GM23338 (cell line): ENCODE results near the gene DST. TPM values are rescaled to one million over a fixed set of nuclear protein-coding genes. Genes with fewer than 3 reads are reported as not detected.
A peak's percentile ranks its signal among the peaks of the same experiment; 100 is the strongest.
"Not testable (repeated sequence)": the region's sequence is repeated elsewhere in the genome, so short reads cannot be mapped to it uniquely, and the experiment has no call there.

Experiments
- ATAC-seq: fragments of 200-7000 bp; cut with Tn5 transposase; 3 replicates; pipeline ENCODE4 v1.9.1; 2020
- DNase-seq: peaks from one replicate; pipeline ENCODE4 v3.0.0-alpha.2; 2015; ENCODE audit warnings: low spot score
- H2AFZ ChIP-seq: fragments of 200-600 bp; sonication (generic); 2 replicates; pipeline ENCODE4 v1.8.0; 2016; ENCODE audit warnings: antibody characterized with exemption, mild to moderate bottlenecking, moderate library complexity
- H3F3A ChIP-seq: fragments of 200-600 bp; sonication (generic); replicated peaks from 2 replicates; pipeline ENCODE4 v1.8.0; 2017; ENCODE audit warnings: antibody characterized with exemption, mixed run types, low read depth
- H3K27ac ChIP-seq: fragments of 200-600 bp; sonication (generic); 2 replicates; pipeline ENCODE4 v1.6.1; 2016; ENCODE audit warnings: low read depth
- H3K27me3 ChIP-seq: fragments of 200-600 bp; sonication (generic); 2 replicates; pipeline ENCODE4 v1.8.0; 2016; ENCODE audit warnings: mild to moderate bottlenecking, mixed run types, moderate library complexity; ENCODE audit not compliant: insufficient read depth
- H3K36me3 ChIP-seq: fragments of 200-600 bp; sonication (generic); 2 replicates; pipeline ENCODE4 v1.8.0; 2016; ENCODE audit warnings: mild to moderate bottlenecking; ENCODE audit not compliant: insufficient read depth
- H3K4me1 ChIP-seq: fragments of 200-600 bp; sonication (generic); 2 replicates; pipeline ENCODE4 v1.8.0; 2016; ENCODE audit warnings: mild to moderate bottlenecking, moderate library complexity; ENCODE audit not compliant: insufficient read depth
- H3K4me2 ChIP-seq: fragments of 200-600 bp; sonication (generic); 2 replicates; pipeline ENCODE4 v1.7.1; 2017; ENCODE audit warnings: mixed run types
- H3K4me3 ChIP-seq: fragments of 200-600 bp; sonication (generic); 2 replicates; pipeline ENCODE4 v1.6.1; 2016; ENCODE audit warnings: mixed run types
- H3K79me2 ChIP-seq: fragments of 200-600 bp; sonication (generic); replicated peaks from 2 replicates; pipeline ENCODE4 v1.8.0; 2017; ENCODE audit warnings: mild to moderate bottlenecking; ENCODE audit not compliant: insufficient read depth
- H3K9me2 ChIP-seq: fragments of 200-600 bp; sonication (generic); 2 replicates; pipeline ENCODE4 v1.8.0; 2017; ENCODE audit not compliant: insufficient read depth
- H4K20me1 ChIP-seq: fragments of 200-600 bp; sonication (generic); replicated peaks from 2 replicates; pipeline ENCODE4 v1.8.0; 2017; ENCODE audit warnings: mild to moderate bottlenecking; ENCODE audit not compliant: insufficient read depth
- H3K27ac Mint-ChIP-seq: 2 replicates; pipeline ENCODE4 v1.8.0; 2020; ENCODE audit warnings: inconsistent platforms, mild to moderate bottlenecking, moderate library complexity, mixed read lengths
- H3K27me3 Mint-ChIP-seq: 3 replicates; pipeline ENCODE4 v1.8.0; 2022; ENCODE audit warnings: low read depth, mild to moderate bottlenecking, moderate library complexity, mixed read lengths, inconsistent platforms; ENCODE audit not compliant: insufficient read depth, poor library complexity
- H3K36me3 Mint-ChIP-seq: 3 replicates; pipeline ENCODE4 v1.8.0; 2021; ENCODE audit warnings: low read depth, mild to moderate bottlenecking, inconsistent platforms, moderate library complexity, mixed read lengths
- H3K4me1 Mint-ChIP-seq: 3 replicates; pipeline ENCODE4 v1.8.0; 2020; ENCODE audit warnings: mild to moderate bottlenecking, inconsistent platforms, mixed read lengths
- H3K4me3 Mint-ChIP-seq: 3 replicates; pipeline ENCODE4 v1.8.0; 2021; ENCODE audit warnings: moderate library complexity, mild to moderate bottlenecking, inconsistent platforms, mixed read lengths
- H3K9me3 Mint-ChIP-seq: 3 replicates; pipeline ENCODE4 v1.8.0; 2020; ENCODE audit warnings: moderate library complexity, mild to moderate bottlenecking, inconsistent platforms, mixed read lengths
- CREB1 ChIP-seq: fragments of 250-450 bp; sonication (Bioruptor Pico); IDR thresholded peaks from 2 replicates; pipeline ENCODE4 v1.5.0; 2020; ENCODE audit warnings: low read depth, mild to moderate bottlenecking, moderate library complexity
- EZH2 ChIP-seq: fragments of 200-600 bp; sonication (generic); IDR thresholded peaks from one replicate; pipeline ENCODE4 v1.8.0; 2017; ENCODE audit warnings: antibody characterized with exemption, mild to moderate bottlenecking, low read depth; ENCODE audit not compliant: unreplicated experiment
- EZH2phosphoT487 ChIP-seq: fragments of 200-600 bp; sonication (generic); IDR thresholded peaks from one replicate; pipeline ENCODE4 v1.8.1; 2018; ENCODE audit warnings: antibody characterized with exemption; ENCODE audit not compliant: unreplicated experiment
- JUNB ChIP-seq: IDR thresholded peaks from one replicate; pipeline ENCODE4 v1.6.1; 2016; ENCODE audit warnings: antibody characterized with exemption; ENCODE audit not compliant: unreplicated experiment
- NANOG ChIP-seq: IDR thresholded peaks from 2 replicates; pipeline ENCODE4 v1.6.1; 2016; ENCODE audit warnings: antibody characterized with exemption, borderline replicate concordance
- STAT1 ChIP-seq: IDR thresholded peaks from one replicate; pipeline ENCODE4 v1.6.1; 2016; ENCODE audit warnings: antibody characterized with exemption; ENCODE audit not compliant: unreplicated experiment
- ZNF114 ChIP-seq: fragments of 250-450 bp; sonication (Bioruptor Pico); IDR thresholded peaks from 2 replicates; pipeline ENCODE4 v1.5.0; 2020; ENCODE audit warnings: mild to moderate bottlenecking, moderate library complexity
- ZNF331 ChIP-seq: fragments of 250-450 bp; sonication (Bioruptor Pico); IDR thresholded peaks from 2 replicates; pipeline ENCODE4 v1.5.0; 2020; ENCODE audit warnings: low read depth, mild to moderate bottlenecking, moderate library complexity
- polyA plus RNA-seq: library from polyadenylated mRNA; unstranded; fragments of >200 nt; fragmentation: Nextera tagmentation; extraction: Ambion mirVana; gene quantifications from 2 replicates; pipeline ENCODE4 v1.2.1, GENCODE V29; 2016
- total RNA-seq: library from RNA; depleted of rRNA; stranded (reverse); fragments of >200 nt; shearing (Covaris generic); gene quantifications from 2 replicates; pipeline ENCODE4 v1.2.3, GENCODE V29; 2014
- TF ChIP-seq, protein P1 (sequence below): IDR thresholded peaks from one replicate; pipeline ENCODE4 v1.6.1; 2018; ENCODE audit warnings: antibody characterized with exemption; ENCODE audit not compliant: unreplicated experiment
- TF ChIP-seq, protein P2 (sequence below), 2 experiments: fragments of 200-600 bp in 1 of 2; sonication (generic) in 1 of 2; conservative IDR thresholded peaks; 2 replicates each; pipeline versions ENCODE4 v1.5.1 to v1.6.1; 2016 to 2017; ENCODE audit warnings: antibody characterized with exemption in 2 of 2, low read depth in 2 of 2, mild to moderate bottlenecking in 2 of 2, moderate library complexity in 1 of 2
- TF ChIP-seq, protein P3 (sequence below): IDR thresholded peaks from 2 replicates; pipeline ENCODE4 v1.6.1; 2016; ENCODE audit warnings: antibody characterized with exemption

Gene DST
- total and polyA plus RNA-seq, 2 experiments from 2014 or later: 88.7 to 188 TPM

DNA sequence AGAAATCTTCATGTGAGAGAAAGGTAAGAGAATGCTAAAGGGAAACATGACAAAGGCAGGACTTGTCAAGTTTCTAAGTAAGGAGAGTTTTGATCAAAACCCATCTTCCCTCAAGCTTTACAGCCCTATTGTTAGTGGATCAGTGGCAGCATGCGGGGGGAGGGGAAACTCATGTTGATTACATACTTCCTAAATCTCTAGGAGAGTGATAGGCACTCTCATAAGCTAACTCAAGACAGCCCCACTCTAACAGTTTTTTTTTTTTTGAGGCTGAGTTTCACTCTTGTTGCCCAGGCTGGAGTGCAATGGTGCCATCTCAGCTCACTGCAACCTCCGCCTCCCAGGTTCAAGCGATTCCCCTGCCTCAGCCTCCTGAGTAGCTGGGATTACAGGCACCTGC, 18.6 kb upstream of the DST start:
- H3K27me3 Mint-ChIP-seq, H3K36me3 Mint-ChIP-seq, H3K27me3 ChIP-seq, H3K4me3 ChIP-seq, H3F3A ChIP-seq, H3K9me3 Mint-ChIP-seq, H4K20me1 ChIP-seq, H2AFZ ChIP-seq, H3K36me3 ChIP-seq, H3K9me2 ChIP-seq: not testable (repeated sequence)
- ATAC-seq: peak; percentile 75
- H3K4me2 ChIP-seq: peak overlapping the region; percentile 42
- peak overlapping the region; percentile 16; the same call in 1 of the 2 replicates for H3K27ac ChIP-seq
- Mint-ChIP-seq H3K27ac (peak overlapping the region; percentile 28; the same call in 1 of the 2 replicates), H3K4me3 (peak overlapping the region; percentile 2; the same call in 1 of the 3 replicates), H3K4me1 (peaks cover 38% of the 10 kb centered on the region)
- H3K4me1 ChIP-seq: peaks cover 28% of the 10 kb centered on the region
- peak; percentile 67 for DNase-seq
- H3K79me2 ChIP-seq: peaks cover 34% of the 10 kb centered on the region

DNA sequence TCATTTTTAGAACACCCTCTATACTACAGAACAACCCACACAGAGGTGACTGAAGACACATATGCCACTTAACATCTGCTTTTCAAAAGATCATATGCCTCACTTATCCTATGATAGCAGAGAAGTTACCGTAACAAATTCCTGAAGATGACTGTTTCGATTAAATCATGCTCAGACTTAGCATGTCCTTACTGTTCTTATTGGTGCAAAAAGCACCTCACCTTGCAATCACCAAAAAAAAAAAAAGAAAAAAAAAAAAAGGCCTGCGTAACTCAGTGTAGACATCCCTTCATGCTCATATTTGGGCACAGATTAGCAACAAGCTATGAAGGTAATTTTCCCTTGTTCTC, 17.7 kb upstream of the DST start:
- Histone ChIP-seq H3K9me2 (no peaks in the 10 kb centered on the region), H3K27me3 (no peaks in the 10 kb centered on the region), H3K4me1 (peaks cover 28% of the 10 kb centered on the region), H3K79me2 (peaks cover 38% of the 10 kb centered on the region), H3K4me3 (no peak overlapping the region), H2AFZ (no peak overlapping the region), H3K36me3 (no peaks in the 10 kb centered on the region), H3K27ac (peak overlapping the region; percentile 43; the same call in 1 of the 2 replicates), H4K20me1 (0 out of 2 replicates have a peak, but pooled peaks cover 7% of the 10 kb centered on the region), H3K4me2 (no peak overlapping the region), H3F3A (no peaks in the 10 kb centered on the region)
- Mint-ChIP-seq H3K27me3 (peaks cover 1% of the 10 kb centered on the region), H3K4me1 (peaks cover 38% of the 10 kb centered on the region), H3K9me3 (no peaks in the 10 kb centered on the region; the same call in 2 of the 3 replicates), H3K4me3 (no peak overlapping the region), H3K27ac (peak overlapping the region; percentile 72), H3K36me3 (no peaks in the 10 kb centered on the region)
- DNase-seq: no peak
- no peak for ATAC-seq
- TF ChIP-seq, protein P1, sequence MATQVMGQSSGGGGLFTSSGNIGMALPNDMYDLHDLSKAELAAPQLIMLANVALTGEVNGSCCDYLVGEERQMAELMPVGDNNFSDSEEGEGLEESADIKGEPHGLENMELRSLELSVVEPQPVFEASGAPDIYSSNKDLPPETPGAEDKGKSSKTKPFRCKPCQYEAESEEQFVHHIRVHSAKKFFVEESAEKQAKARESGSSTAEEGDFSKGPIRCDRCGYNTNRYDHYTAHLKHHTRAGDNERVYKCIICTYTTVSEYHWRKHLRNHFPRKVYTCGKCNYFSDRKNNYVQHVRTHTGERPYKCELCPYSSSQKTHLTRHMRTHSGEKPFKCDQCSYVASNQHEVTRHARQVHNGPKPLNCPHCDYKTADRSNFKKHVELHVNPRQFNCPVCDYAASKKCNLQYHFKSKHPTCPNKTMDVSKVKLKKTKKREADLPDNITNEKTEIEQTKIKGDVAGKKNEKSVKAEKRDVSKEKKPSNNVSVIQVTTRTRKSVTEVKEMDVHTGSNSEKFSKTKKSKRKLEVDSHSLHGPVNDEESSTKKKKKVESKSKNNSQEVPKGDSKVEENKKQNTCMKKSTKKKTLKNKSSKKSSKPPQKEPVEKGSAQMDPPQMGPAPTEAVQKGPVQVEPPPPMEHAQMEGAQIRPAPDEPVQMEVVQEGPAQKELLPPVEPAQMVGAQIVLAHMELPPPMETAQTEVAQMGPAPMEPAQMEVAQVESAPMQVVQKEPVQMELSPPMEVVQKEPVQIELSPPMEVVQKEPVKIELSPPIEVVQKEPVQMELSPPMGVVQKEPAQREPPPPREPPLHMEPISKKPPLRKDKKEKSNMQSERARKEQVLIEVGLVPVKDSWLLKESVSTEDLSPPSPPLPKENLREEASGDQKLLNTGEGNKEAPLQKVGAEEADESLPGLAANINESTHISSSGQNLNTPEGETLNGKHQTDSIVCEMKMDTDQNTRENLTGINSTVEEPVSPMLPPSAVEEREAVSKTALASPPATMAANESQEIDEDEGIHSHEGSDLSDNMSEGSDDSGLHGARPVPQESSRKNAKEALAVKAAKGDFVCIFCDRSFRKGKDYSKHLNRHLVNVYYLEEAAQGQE: no peak
- no peak for TF ChIP-seq ZNF331 (CRISPR knock-in tag)
- TF ChIP-seq CREB1: no peak
- TF ChIP-seq EZH2phosphoT487: no peak
- TF ChIP-seq JUNB: no peak
- TF ChIP-seq, protein P2, sequence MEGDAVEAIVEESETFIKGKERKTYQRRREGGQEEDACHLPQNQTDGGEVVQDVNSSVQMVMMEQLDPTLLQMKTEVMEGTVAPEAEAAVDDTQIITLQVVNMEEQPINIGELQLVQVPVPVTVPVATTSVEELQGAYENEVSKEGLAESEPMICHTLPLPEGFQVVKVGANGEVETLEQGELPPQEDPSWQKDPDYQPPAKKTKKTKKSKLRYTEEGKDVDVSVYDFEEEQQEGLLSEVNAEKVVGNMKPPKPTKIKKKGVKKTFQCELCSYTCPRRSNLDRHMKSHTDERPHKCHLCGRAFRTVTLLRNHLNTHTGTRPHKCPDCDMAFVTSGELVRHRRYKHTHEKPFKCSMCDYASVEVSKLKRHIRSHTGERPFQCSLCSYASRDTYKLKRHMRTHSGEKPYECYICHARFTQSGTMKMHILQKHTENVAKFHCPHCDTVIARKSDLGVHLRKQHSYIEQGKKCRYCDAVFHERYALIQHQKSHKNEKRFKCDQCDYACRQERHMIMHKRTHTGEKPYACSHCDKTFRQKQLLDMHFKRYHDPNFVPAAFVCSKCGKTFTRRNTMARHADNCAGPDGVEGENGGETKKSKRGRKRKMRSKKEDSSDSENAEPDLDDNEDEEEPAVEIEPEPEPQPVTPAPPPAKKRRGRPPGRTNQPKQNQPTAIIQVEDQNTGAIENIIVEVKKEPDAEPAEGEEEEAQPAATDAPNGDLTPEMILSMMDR (conservative IDR thresholded peaks at IDR 0.05; ENCODE audit: low read depth in 2 of 2): no peak
- no peak for TF ChIP-seq STAT1
- TF ChIP-seq ZNF114 (CRISPR knock-in tag): no peak
- TF ChIP-seq, protein P3, sequence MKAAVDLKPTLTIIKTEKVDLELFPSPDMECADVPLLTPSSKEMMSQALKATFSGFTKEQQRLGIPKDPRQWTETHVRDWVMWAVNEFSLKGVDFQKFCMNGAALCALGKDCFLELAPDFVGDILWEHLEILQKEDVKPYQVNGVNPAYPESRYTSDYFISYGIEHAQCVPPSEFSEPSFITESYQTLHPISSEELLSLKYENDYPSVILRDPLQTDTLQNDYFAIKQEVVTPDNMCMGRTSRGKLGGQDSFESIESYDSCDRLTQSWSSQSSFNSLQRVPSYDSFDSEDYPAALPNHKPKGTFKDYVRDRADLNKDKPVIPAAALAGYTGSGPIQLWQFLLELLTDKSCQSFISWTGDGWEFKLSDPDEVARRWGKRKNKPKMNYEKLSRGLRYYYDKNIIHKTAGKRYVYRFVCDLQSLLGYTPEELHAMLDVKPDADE: no peak
- TF ChIP-seq NANOG: no peak
- no peak for TF ChIP-seq EZH2
